ENCODE measurements around the gene DERL3.

- TF ChIP-seq, protein P1, sequence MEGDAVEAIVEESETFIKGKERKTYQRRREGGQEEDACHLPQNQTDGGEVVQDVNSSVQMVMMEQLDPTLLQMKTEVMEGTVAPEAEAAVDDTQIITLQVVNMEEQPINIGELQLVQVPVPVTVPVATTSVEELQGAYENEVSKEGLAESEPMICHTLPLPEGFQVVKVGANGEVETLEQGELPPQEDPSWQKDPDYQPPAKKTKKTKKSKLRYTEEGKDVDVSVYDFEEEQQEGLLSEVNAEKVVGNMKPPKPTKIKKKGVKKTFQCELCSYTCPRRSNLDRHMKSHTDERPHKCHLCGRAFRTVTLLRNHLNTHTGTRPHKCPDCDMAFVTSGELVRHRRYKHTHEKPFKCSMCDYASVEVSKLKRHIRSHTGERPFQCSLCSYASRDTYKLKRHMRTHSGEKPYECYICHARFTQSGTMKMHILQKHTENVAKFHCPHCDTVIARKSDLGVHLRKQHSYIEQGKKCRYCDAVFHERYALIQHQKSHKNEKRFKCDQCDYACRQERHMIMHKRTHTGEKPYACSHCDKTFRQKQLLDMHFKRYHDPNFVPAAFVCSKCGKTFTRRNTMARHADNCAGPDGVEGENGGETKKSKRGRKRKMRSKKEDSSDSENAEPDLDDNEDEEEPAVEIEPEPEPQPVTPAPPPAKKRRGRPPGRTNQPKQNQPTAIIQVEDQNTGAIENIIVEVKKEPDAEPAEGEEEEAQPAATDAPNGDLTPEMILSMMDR (conservative IDR thresholded peaks at IDR 0.05; ENCODE audit: low read length) = no peak
- TF ChIP-seq EZH2phosphoT487 (IDR thresholded peaks at IDR 0.05; ENCODE audit: borderline replicate concordance) = no peak
These were observed 3.2 kb downstream of the DERL3 start for GRCh38 chr22:23835484-23836144.
